Body of pancreas (tissue), 4 donors: ENCODE data around the gene CANX.

Experiments used
- POLR2A ChIP-seq, 3 donors: fragments of 450-650 bp; IDR thresholded peaks; one replicate each; pipeline ENCODE4 v1.6.1; 2016; ENCODE audit warnings: antibody characterized with exemption in 3 of 3, mild to moderate bottlenecking in 2 of 3
- TF ChIP-seq, protein P1 (sequence below), 7 experiments: fragments of 450-650 bp in 4 of 7; fragments of 200-600 bp in 3 of 7; sonication (generic) in 3 of 7; IDR thresholded peaks; one replicate each; pipeline ENCODE4 v1.5.1; 2016 to 2019; ENCODE audit warnings: antibody characterized with exemption in 7 of 7

DNA sequence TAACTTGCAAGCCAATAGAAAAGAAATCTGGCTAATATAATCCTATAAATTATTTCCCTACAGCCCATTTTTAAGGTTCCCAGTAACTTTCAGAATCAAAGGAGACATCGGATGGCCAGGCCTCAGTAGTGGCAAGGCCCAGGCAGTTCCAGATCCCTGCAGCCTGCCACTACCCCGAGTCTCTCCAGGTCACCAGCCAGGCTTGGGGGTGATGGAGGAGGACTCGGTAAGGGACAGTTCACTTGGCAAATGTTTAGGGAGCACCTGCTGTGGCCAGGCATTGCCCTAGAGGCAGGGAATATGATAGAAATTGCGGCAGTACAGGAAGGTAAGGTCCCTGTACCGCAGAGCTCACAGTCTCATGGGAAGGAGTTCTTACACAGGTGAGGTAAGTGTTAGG is 79.8 kb downstream of the CANX start:
- TF ChIP-seq, protein P1, sequence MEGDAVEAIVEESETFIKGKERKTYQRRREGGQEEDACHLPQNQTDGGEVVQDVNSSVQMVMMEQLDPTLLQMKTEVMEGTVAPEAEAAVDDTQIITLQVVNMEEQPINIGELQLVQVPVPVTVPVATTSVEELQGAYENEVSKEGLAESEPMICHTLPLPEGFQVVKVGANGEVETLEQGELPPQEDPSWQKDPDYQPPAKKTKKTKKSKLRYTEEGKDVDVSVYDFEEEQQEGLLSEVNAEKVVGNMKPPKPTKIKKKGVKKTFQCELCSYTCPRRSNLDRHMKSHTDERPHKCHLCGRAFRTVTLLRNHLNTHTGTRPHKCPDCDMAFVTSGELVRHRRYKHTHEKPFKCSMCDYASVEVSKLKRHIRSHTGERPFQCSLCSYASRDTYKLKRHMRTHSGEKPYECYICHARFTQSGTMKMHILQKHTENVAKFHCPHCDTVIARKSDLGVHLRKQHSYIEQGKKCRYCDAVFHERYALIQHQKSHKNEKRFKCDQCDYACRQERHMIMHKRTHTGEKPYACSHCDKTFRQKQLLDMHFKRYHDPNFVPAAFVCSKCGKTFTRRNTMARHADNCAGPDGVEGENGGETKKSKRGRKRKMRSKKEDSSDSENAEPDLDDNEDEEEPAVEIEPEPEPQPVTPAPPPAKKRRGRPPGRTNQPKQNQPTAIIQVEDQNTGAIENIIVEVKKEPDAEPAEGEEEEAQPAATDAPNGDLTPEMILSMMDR (IDR thresholded peaks at IDR 0.05): no peak
- TF ChIP-seq POLR2A (IDR thresholded peaks at IDR 0.05): no peak
